ENCODE results near the gene THRA.

The THRA gene

GRCh38 chr17:40076591-40076990 is 13.8 kb downstream of the THRA start:
- no peak for DNase-seq (ENCODE audit: insufficient read length)

DNA sequence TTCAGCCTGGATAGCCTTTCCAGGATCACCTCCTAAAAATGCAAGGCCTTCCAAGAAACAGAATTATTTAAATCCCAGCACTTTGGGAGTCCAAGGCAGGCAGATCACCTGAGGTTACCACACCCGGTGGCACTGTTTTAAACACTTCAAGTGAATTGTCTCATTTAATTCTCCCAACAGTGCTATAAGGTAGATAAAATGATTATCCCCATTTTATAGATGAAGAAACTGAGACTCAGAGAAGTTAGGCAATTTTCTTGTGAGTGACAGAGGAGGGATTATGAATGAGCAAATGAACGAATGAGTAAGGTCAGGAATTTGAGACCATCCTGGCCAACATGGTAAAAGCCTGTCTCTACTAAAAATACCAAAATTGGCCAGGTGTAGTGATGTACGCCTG is 16.8 kb downstream of the THRA start:
- FAIRE-seq (no peak), DNase-seq (ENCODE audit: insufficient read length) (no peak)

More at GRCh38 chr17:40076591-40076990, 13.8 kb downstream of the THRA start:
- no peak for TF ChIP-seq POLR2AphosphoS5 (IDR thresholded peaks at IDR 0.05; ENCODE audit: low read depth, low read length)
- TF ChIP-seq POLR2A (IDR thresholded peaks at IDR 0.05; ENCODE audit: low read depth, low read length): no peak
- TF ChIP-seq TAF1 (IDR thresholded peaks at IDR 0.05; ENCODE audit: borderline replicate concordance, low read depth, low read length): no peak
- FAIRE-seq: no peak

GRCh38 chr17:40084477-40084876 is 21.7 kb downstream of the THRA start:
- DNase-seq (ENCODE audit: insufficient read length) (no peak), FAIRE-seq (no peak)
- no peak for TF ChIP-seq TAF1 (IDR thresholded peaks at IDR 0.05; ENCODE audit: borderline replicate concordance, low read depth, low read length)
- no peak for TF ChIP-seq POLR2A (IDR thresholded peaks at IDR 0.05; ENCODE audit: low read depth, low read length)
- TF ChIP-seq POLR2AphosphoS5 (IDR thresholded peaks at IDR 0.05; ENCODE audit: low read depth, low read length): no peak

More for the DNA sequence above, 16.8 kb downstream of the THRA start:
- TF ChIP-seq TAF1 (IDR thresholded peaks at IDR 0.05; ENCODE audit: borderline replicate concordance, low read depth, low read length) (no peak), POLR2AphosphoS5 (IDR thresholded peaks at IDR 0.05; ENCODE audit: low read depth, low read length) (no peak), POLR2A (IDR thresholded peaks at IDR 0.05; ENCODE audit: low read depth, low read length) (no peak)

- FAIRE-seq (no peak), DNase-seq (ENCODE audit: insufficient read length) (peak; percentile 80)
- TF ChIP-seq POLR2A (IDR thresholded peaks at IDR 0.05; ENCODE audit: low read depth, low read length) (no peak), TAF1 (IDR thresholded peaks at IDR 0.05; ENCODE audit: borderline replicate concordance, low read depth, low read length) (no peak), POLR2AphosphoS5 (IDR thresholded peaks at IDR 0.05; ENCODE audit: low read depth, low read length) (no peak)
Measured at GRCh38 chr17:40086150-40087044, 23.6 kb downstream of the THRA start.

DNA sequence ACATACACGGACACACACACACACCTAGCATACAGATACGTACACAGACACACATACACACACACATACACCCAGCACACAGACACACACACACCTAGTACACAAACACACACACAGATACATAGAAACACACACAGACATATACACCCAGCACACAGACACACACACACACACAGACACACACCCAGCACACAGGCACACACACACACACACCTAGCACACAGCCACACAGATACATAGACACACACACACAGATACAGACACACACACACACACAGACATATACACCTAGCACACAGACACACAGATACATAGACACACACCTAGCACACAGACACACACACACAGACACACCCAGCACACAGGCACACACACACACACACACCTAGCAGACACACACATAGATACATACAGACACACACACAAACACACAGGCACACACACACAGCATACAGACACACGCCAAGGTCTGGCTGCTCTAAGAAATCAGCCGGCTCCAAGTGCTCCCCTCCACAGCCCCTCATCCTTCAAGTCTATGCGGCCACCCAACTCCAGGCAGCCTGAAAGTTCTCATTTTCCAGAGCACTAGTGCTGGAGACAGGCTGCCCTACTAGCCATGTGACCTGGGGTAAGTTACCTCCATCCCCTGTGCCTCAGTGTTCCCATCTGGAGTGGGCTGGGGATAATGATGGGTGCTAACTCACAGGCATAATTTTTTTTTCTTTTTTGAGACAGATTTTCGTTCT is 24.5 kb downstream of the THRA start:
- no peak for DNase-seq (ENCODE audit: insufficient read length)
- peak; percentile 84 for FAIRE-seq
- TF ChIP-seq TAF1 (IDR thresholded peaks at IDR 0.05; ENCODE audit: borderline replicate concordance, low read depth, low read length): no peak
- TF ChIP-seq POLR2AphosphoS5 (IDR thresholded peaks at IDR 0.05; ENCODE audit: low read depth, low read length): no peak
- no peak for TF ChIP-seq POLR2A (IDR thresholded peaks at IDR 0.05; ENCODE audit: low read depth, low read length)

DNA sequence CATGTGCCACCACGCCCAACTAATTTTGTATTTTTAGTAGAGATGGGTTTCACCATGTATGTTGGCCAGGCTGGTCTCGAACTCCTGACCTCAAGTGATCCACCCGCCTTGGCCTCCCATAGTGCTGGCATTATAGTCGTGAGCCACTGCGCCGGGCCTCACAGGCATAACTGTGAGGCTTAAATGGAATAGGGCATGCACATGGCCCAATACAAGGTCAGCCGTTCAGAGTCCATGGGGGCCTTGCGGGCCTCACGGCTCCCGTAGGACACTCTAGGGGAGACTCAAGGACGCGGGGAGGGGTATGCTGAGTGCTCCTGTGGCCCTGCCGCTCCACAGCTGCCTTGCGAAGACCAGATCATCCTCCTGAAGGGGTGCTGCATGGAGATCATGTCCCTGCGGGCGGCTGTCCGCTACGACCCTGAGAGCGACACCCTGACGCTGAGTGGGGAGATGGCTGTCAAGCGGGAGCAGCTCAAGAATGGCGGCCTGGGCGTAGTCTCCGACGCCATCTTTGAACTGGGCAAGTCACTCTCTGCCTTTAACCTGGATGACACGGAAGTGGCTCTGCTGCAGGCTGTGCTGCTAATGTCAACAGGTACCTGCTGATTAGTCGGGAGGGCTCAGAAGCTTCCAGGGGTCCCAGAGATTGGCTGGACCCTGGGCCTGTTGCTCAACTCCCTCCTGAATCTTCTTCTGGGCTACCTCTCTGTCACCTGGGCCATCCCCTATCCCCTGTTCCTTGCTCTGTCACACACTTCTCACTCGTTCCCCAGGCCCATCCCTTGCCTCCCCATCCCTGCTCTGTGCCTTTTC is 25.3 kb downstream of the THRA start:
- no peak for TF ChIP-seq TAF1 (IDR thresholded peaks at IDR 0.05; ENCODE audit: borderline replicate concordance, low read depth, low read length)
- TF ChIP-seq POLR2AphosphoS5 (IDR thresholded peaks at IDR 0.05; ENCODE audit: low read depth, low read length): no peak
- TF ChIP-seq POLR2A (IDR thresholded peaks at IDR 0.05; ENCODE audit: low read depth, low read length): no peak
- FAIRE-seq (no peak), DNase-seq (ENCODE audit: insufficient read length) (no peak)

DNA sequence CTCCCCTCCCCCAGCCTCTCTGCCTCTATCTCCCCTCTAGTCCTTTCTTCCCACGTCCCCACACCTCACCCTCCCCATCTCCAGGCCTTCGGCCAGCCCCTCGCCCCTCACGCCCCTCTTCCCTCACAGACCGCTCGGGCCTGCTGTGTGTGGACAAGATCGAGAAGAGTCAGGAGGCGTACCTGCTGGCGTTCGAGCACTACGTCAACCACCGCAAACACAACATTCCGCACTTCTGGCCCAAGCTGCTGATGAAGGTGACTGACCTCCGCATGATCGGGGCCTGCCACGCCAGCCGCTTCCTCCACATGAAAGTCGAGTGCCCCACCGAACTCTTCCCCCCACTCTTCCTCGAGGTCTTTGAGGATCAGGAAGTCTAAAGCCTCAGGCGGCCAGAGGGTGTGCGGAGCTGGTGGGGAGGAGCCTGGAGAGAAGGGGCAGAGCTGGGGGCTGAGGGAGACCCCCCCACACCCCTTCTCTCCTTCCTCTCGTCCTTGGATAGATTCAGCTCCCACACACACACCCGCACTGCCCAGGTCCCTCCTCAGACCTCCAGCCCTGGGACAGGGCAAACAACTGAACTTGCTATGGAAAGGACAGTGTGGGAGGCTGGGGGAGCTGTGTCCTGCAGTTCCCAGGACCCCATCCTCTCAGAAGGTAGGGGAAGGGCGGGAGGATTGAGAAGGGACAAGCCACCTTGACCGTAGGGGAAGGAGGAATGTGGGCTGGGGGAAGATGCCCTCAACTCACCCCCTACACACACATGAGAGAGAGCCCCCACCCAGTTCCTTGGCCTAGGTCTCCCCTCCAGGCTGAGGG is 26.5 kb downstream of the THRA start:
- DNase-seq (ENCODE audit: insufficient read length) (no peak), FAIRE-seq (no peak)
- TF ChIP-seq POLR2AphosphoS5 (IDR thresholded peaks at IDR 0.05; ENCODE audit: low read depth, low read length) (no peak), TAF1 (IDR thresholded peaks at IDR 0.05; ENCODE audit: borderline replicate concordance, low read depth, low read length) (no peak), POLR2A (IDR thresholded peaks at IDR 0.05; ENCODE audit: low read depth, low read length) (no peak)

DNA sequence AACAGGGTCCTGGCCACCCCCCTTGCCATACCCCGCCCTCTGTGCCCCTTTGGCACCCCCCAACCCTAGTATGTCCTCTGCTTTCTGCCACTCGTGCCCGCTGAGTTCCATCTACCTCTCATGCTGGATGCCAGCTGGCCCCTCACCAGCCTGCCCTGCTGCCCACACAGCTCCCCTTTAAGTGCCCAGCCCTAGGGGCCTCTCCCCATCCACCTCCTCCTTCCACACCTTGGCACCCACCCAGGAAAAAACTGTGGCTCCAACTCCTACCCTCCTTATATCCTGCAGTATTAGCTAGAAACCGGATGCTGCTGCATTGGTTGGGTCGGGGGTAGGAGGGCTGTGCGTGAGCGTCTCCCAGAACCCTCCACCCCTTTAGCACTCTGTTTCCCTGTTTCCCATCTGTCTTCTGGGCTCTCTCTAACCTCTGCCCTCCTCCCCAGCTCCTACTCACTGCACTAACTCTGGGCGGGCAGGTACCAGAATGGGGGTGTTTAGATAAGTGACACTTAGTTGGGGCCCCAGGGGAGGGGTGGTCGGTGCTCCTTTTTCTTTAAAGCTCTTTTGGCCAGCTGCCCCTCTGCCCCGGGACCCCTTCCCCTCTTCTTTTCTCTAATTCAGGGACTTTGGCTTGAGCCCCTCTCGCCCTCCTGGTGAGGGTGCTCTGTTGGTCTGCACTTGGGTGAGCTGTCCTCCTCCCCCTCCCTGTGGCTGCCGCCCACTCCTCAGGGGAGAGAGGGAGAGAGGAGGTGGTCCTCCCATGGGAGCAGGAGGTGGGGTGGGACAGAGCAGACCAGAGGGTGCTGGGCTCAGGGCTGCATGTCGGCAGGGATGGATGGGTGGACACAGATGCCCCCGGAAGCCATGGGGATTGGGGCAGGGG is 27.7 kb downstream of the THRA start:
- DNase-seq (ENCODE audit: insufficient read length) (no peak), FAIRE-seq (no peak)
- TF ChIP-seq POLR2AphosphoS5 (IDR thresholded peaks at IDR 0.05; ENCODE audit: low read depth, low read length) (no peak), POLR2A (IDR thresholded peaks at IDR 0.05; ENCODE audit: low read depth, low read length) (no peak), TAF1 (IDR thresholded peaks at IDR 0.05; ENCODE audit: borderline replicate concordance, low read depth, low read length) (no peak)

- DNase-seq (ENCODE audit: insufficient read length) (no peak), FAIRE-seq (no peak)
- TF ChIP-seq POLR2A (IDR thresholded peaks at IDR 0.05; ENCODE audit: low read depth, low read length) (no peak), POLR2AphosphoS5 (IDR thresholded peaks at IDR 0.05; ENCODE audit: low read depth, low read length) (no peak), TAF1 (IDR thresholded peaks at IDR 0.05; ENCODE audit: borderline replicate concordance, low read depth, low read length) (no peak)
Measured at GRCh38 chr17:40091691-40092397, 29.1 kb downstream of the THRA start.

Data from GM12892 (cell line).